DMS53 (cell line): ENCODE data around the gene CFAP107.

Experiments used
- DNase-seq: peaks from one replicate; lab custom pipeline; 2025; lab: John Stamatoyannopoulos, UW

CFAP107 gene

GRCh38 chr1:12741946-12742345 is 4.1 kb upstream of the CFAP107 start:
- no peak for DNase-seq

- no peak for DNase-seq
Measured at GRCh38 chr1:12745126-12745991, 641 bp upstream of the CFAP107 start.

- no peak for DNase-seq
Measured at GRCh38 chr1:12748778-12749355, 2.9 kb downstream of the CFAP107 start.

GRCh38 chr1:12754738-12755137 is 8.7 kb downstream of the CFAP107 start:
- no peak for DNase-seq

GRCh38 chr1:12756273-12756672 is 10.3 kb downstream of the CFAP107 start:
- no peak for DNase-seq

- no peak for DNase-seq
Measured at GRCh38 chr1:12756768-12757413, 10.9 kb downstream of the CFAP107 start.

- DNase-seq = no peak
Measured at GRCh38 chr1:12757836-12758235, 11.8 kb downstream of the CFAP107 start.

- peak; percentile 8 for DNase-seq
Measured at GRCh38 chr1:12760256-12760795, 14.3 kb downstream of the CFAP107 start.

GRCh38 chr1:12761781-12762180 is 15.8 kb downstream of the CFAP107 start:
- DNase-seq = no peak

- DNase-seq = no peak
Measured at GRCh38 chr1:12762766-12763165, 16.8 kb downstream of the CFAP107 start.

- DNase-seq = no peak
Measured at GRCh38 chr1:12763479-12763878, 17.5 kb downstream of the CFAP107 start.

GRCh38 chr1:12764016-12764415 is 18.0 kb downstream of the CFAP107 start:
- no peak for DNase-seq

- no peak for DNase-seq
Measured at GRCh38 chr1:12769031-12769430, 23.0 kb downstream of the CFAP107 start.

GRCh38 chr1:12769976-12770505 is 24.0 kb downstream of the CFAP107 start:
- DNase-seq = no peak

- no peak for DNase-seq
Measured at GRCh38 chr1:12770620-12771019, 24.6 kb downstream of the CFAP107 start.

- no peak for DNase-seq
Measured at GRCh38 chr1:12771186-12771585, 25.2 kb downstream of the CFAP107 start.

GRCh38 chr1:12772520-12772919 is 26.5 kb downstream of the CFAP107 start:
- no peak for DNase-seq

GRCh38 chr1:12773438-12773837 is 27.4 kb downstream of the CFAP107 start, which contains the start of gene PRAMEF12:
TSS of gene PRAMEF12 (plus strand) at chr1:12773738. CDS start at chr1:12774868, 1,130 bp downstream.
- no peak for DNase-seq

- no peak for DNase-seq
Measured at GRCh38 chr1:12774801-12775345, 28.9 kb downstream of the CFAP107 start.

GRCh38 chr1:12775443-12775842 is 29.4 kb downstream of the CFAP107 start:
- DNase-seq = no peak

GRCh38 chr1:12776801-12777557 is 31.0 kb downstream of the CFAP107 start:
- DNase-seq = no peak
